Hypothalamus (tissue), 51 donors: ENCODE measurements around the gene CARMIL1.

Experiments used
- DNase-seq, 51 donors: peaks; one replicate each; lab custom pipeline; 2025; lab: John Stamatoyannopoulos, UW

Gene CARMIL1

DNA sequence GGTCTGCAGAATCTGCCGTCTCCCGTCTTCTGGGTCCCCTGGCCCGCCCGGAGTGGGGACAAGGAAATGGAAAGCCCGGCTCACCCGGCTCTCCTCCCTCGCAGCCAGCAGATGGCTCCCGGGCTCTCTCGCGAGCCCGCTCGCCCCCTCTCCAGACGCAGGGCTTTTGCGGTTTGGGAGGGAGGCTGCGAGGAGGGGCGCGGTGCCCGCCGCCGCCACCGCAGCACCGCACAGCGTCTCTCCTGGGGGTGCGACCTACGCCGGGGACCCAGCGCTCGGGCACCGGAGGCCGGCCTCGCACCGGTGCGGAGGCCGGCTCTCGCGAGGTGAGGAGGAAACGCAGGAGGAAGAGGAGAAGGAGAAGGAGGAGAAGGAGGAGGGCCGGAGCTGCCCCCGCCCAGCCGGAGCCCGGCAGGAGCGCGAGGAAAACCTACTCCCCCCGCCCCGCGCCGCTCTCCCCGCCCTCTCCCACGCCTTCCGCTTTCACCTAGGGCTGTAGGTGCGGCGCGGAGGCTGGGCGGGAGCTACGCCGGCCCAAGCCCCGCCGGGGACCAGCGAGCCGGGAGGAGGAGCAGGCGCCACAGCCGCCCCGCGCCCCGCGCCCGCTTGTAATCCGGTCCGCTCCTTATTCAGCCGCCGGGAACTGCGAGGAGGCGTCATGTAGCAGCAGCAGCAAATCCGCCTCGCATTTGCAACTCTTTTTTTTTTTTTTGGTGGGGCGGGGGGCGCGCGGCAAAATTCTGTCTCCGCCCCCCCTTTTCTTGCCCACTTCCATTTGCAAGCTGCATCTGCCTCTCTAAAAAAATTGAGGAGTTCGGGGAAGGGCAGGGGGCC, at the start of gene CARMIL1:
Gene CARMIL1 (plus strand): TSS at position 461 of the 834 bp plus-strand sequence. CDS start 422 bp downstream, outside the sequence.
- peak in 48 of 51 donors; percentile 17 to 84 (median 59) for DNase-seq

DNA sequence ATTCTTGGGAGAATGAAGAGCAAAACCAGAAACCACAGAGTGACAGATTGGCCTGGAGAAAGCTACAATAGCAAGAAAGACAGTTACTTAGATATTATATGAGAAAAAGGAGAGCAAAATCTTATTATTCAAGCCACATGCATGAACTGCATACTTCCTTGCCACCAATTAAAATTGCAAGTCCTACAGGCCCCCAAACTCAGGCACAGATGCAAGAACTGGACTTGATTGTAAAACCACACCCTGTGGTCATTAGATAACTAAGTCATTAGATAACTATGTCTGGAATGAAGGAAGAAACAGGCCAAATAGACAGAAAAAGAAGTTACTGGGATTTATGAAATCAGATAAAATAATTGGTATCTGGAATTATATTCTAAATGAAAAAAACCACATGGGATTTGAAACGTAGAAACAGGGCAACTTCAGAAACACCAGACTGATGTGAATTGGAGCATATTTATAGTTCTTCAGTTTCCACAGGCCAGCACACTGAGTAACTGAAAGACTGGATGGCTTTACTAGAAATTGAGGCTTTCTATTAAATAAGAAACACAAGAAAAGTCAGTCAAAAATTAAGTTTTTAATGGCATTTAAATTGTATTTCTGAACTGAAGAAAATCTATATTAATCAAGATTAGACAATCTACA, 49.4 kb upstream of the CARMIL1 start:
- no peak for DNase-seq

DNA sequence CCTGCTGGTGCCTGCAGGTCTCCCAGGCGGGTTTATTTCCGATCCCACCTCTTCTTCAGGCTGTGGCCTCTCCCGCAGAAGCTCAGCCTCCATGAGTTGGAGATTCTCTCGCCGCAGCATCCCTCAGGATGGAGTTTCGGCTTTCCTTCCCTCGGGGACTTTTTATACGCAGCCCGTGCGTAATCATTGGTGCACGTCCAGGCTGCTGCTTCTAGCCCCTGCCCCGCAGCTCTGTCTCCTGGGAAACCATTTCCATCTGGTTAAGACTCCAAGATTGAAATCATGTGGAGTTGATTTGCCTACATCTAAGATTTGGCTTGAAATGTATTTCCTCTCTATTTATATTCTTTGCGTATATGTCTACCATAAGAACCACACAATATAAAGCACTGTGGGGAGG, 46.7 kb upstream of the CARMIL1 start:
- DNase-seq = peak in 2 of 51 donors; percentile 5 to 39

DNA sequence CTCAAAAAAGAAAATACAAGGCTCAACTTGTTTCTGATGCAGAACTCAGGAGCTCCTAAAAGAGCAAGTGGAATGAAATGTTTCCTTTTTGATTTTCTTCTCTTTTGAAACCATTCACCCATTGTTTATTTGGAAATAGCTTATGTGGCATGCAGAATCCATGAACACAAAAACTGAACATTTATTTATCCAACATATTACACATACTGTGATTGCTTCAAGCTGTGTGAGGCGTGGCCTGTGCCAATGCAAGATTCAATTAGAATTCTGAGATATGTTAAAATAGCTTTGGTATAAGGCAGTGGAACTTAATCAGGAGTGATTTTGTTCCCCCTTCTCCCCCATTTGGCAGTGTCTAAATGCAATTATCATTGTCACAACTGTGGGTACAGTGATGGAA, 45.9 kb upstream of the CARMIL1 start:
- no peak for DNase-seq

DNA sequence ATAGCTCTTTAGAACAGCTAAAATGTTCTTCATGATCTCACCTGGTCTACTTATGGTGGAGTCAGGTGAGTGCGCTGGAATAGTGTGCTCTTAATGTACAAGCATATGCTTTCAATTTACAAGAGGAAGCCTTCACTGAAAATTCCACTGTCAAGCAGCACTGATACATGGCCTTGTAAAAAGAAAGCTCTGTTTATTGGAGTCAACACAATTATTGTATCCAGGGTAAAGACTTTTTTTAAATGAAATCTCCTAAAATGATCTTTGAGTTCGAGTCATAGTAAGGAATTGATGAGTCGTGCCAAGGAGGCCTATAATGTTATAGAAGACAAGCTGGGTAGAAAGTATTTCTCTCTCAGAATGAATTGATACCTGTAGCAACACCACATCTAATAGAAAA, 41.6 kb upstream of the CARMIL1 start:
- DNase-seq = no peak

DNA sequence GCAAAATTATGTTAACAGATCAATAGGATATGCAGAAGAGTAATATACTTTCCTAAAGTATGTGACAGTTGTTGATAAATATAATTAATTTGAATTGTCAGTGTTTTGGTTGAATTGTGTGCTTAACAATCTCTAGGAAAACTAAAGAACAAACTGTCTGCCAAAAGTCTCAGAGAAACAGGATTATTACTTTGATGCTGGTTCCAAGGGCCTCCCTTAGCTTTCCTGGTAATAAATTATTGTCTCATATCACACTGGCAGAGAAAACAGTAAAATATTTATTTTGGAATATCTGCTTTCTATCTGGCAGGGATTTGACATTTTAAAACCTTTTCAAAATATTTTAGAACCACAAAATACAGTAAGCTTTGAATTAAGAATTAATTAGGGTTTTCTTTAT, 40.1 kb upstream of the CARMIL1 start:
- DNase-seq = no peak

DNA sequence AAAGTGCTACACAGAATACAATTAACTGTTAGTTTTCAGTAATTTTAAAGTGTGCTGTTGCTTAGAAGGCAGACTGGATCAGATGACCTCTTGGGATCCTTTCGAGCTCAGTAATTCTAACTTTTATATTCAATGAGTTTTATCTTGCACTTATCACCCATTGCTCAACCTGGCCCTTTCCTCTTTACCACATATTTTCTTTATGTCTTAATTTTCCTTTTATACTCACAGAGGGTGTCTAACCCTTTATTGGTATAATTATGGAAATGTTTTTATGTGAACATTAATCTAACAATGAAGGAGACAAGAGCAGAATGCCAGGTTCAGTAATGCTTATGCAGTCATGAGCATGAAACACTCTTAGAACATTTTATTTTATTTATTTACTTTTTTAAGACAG, 39.7 kb upstream of the CARMIL1 start:
- no peak for DNase-seq

DNA sequence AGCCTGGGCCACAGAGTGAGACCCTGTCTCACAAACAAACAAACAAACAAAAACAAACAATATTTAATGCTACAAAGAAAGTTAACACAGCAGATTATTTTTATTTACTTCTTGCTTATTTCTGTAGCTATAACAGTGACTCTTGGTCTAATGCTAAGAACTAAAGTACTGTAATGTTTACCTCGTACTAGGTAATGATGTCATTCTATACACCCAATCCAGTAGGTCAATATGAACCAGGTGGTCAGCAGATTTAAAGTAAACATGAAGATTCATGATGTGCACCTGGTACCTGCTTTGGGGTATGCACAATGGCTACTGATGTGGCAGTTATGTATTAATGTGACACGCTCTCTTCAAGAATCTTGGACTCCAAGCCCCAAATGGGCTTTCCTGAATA, 36.6 kb upstream of the CARMIL1 start:
- DNase-seq = no peak

DNA sequence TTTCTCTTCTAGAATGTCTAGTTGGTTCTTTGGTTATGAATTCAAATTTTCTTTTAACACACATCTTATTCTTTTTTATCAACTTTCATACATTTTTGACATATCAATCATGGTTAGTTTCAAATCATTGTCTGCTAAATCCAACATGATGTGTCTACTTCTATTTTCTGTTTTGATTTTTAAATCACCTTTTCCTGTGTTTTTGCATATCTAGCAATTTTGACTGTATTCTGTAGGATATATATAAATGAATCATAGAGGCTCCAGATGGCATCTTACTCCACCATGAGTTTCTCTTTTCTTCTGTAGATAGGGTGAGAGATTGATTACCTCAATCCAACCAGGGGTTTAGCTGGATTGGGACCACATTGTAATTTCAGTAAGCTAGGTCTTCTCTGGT, 34.3 kb upstream of the CARMIL1 start:
- DNase-seq = no peak

DNA sequence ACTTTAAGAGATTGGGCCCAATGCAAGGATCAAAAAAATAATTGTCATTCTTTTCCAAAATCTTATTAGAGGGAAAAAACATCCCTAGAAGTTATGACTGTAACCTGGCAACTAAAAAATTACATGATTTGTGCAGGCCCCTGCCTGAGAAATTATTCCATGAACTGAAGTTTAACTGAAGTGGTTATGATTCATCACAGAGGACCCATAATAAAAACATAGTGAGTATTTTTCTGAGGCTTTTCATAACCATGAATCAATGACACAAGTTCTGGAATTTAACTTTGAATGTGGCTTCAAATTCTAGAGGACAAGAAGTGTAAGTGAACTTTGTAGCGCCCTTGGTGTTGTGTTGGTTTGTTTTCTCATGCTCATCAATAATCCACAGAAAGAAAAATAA, 31.1 kb upstream of the CARMIL1 start:
- DNase-seq = no peak

DNA sequence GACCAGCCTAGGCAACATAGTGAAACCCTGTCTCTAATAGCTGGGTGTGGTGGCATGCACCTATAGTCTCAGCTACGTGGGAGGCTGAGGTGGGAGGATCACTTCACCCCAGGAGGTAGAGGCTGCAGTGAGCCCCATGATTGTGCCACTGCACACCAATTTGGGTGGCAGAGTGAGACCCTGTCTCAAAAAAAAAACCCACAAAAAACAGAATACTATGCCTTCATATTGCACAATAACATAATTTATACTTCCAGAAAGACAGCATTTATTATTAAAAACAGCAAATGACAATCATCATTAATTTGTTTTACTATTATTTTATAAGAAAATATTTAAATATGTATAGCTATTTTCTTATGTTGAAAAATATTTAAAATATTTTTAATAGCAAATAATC, 30.0 kb upstream of the CARMIL1 start:
- no peak for DNase-seq

DNA sequence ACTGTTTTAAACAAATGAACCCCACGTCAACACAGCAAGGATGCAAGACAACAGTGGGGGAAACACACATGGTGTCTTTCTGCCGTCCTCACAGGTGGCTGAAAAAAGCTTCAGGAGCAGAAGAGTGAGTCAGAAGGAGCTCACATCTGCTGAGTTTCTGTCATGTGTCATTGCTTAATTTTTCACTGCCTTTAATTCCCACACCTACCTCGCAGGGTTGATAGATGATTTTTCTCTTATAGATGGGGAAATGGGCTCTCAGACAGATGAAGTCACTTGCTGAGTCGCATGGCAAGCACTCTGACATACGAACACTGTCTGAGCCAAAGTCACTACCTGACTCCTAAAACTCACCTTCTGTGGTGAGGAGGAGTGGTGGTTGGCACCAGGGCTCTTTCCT, 28.3 kb upstream of the CARMIL1 start:
- DNase-seq = no peak

DNA sequence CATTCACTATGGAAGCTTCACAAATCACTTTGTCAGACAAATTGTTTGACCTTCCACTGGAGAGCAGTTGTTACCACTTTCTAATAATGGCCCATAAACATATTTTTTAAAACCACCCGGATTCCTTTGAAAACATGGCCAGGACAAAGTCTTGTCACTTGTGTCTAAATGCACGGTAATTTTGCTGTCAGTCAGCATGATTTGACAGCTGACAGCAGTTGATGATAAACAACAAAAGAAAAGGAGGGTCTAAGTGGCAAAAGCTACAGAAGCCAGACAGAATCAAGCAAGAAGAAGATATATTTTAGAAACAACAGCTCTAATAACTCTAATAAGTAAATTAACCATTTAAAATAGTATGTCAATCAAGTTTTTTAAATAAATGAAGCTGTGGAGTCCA, 27.7 kb upstream of the CARMIL1 start:
- DNase-seq = no peak

DNA sequence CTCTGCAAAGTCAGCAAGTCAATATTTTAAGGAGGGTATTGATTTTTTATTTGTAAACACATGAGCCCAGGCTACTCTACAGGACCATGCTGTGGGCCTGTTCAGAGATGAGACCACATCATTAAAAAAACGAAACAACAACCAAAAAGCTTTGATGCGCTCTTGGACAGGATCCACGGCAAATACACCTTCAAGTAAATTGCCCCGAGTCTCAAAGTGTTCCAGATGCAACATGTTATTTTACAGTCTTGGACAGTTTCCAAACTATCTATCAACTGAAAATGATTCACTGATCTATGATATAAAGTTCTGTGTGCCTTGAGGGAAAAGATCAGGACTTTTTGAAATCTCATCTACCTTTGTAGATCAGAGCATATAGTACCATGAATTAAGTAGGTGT, 25.8 kb upstream of the CARMIL1 start:
- DNase-seq = no peak

DNA sequence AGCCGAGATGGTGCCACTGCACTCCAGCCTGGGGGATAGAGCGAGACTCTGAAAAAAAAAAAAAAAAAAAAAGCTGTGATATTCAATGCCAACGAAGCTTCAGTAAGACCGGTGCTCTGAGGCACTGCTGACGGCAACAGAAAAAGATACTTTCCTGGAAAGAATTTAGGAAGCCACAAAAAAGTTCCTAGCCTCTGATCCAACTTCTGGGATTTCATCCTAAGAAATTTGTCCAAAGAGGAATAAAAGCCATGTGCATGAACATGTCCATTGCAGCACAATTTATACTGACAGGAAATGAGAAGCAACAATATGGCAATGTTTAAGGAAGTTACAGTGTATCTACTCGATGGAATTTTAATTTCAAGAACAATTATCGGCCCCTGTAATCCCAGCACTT, 24.5 kb upstream of the CARMIL1 start:
- DNase-seq = no peak

DNA sequence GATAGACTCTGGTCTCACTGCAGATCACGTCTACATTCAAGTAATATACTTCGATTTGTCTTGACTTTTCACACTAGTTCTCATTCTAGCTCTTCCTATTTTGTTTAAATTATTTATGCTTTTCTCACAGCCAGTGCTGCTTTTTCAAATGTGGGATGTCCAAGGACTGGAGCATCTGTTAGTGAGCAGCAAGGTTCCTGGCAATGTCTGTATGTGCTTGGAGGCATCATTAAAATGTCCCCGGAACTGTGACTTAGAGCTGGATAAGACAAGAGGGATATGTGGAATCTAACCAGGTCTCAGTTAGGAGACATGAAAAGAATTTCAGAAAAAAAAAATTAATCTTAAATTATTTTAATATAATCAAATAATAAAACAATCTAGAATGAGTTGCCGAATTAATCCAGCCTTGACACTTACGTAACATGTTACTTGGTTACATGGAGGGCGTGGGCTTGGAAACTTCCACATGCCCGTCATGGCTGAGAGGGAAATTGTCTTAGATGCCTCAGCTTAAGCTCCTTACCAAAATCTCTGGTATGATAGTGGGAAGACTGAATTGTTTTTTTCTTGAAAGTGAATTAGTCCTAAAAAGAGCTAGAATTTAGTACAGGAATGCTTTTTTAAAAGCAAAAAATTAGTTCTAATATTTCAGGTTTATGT, 21.4 kb upstream of the CARMIL1 start:
- no peak for DNase-seq

DNA sequence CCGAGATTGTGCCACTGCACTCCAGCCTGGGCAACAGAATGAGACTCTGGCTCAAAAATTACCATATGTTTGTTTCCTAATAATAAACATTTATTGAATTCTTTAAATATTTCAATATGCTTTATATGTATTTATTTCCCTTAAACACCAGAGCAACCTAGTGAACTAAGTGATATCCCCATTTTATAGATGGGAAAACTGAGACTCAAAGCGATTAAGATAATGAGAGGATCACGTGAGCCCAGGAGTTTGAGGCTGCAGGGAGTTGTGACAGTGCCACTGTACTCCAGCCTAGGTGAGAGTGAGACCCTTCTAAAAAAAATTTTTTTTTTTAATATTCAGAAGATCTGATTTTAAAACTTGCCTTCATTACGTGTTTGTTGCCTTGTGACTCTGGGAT, 19.4 kb upstream of the CARMIL1 start:
- DNase-seq = no peak

DNA sequence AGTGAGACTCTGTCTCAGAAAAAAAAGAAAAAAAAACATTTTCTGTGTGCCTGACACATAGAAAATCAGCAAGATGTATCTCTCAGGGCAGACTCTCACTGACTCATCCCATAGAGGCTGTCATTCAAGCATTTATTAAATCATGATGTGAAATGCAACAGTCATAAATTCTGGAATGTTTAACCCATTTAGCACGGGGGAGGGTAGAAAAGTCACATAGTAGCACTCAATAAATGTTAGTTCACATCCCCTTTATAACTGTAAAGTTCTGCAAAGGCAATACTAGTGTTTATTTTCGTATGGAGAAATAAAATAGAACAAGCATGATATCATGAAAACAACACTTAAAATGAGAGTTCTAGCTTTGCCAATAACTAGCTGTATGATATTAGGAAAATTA, 15.5 kb upstream of the CARMIL1 start:
- DNase-seq = no peak

DNA sequence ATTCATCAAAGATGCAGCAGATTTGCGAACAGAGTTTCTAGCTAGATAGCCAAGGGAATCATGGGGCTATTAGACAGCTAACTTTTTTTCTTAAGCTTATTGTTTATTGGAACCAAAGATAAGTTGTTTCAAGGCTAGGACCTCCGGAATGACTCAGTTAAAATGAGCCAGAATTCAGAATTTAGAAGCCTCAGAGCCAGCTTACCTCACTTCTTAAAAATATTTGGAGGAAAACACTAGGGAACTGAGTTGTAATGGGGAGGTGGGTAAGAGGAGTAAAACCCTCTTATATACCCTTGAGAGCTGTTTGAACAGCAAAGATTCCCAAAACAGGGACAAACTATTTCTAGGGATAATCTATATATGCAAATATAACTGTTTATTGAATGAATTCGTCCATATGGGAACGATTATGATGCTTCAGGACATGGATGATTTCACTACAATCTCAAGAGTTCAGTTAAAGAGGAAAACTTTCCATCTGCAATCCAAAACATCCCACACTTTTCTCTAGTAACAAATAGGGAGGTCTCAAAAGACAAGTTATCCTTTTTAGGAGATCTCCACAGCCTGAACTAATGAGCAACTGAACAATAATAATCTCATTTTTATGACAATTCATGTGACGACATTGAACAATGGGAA, 12.6 kb upstream of the CARMIL1 start:
- no peak for DNase-seq

DNA sequence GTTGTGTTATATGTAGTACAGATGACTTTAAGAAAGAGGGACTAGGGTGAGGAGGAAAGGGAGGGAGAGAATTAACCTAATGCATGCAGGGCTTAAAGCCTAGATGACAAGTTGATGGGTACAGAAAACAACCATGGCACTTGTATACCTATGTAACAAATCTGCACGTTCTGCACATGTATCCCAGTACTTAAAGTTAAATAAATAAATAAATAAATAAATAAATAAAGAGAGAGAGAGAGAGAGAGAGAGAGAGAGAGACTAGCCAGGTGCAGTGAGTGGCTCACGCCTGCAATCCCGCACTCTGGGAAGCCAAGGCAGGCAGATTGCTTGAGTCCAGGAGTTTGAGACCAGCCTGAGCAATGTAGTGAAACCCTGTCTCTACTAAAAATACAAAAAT, 11.5 kb upstream of the CARMIL1 start:
- DNase-seq = no peak

DNA sequence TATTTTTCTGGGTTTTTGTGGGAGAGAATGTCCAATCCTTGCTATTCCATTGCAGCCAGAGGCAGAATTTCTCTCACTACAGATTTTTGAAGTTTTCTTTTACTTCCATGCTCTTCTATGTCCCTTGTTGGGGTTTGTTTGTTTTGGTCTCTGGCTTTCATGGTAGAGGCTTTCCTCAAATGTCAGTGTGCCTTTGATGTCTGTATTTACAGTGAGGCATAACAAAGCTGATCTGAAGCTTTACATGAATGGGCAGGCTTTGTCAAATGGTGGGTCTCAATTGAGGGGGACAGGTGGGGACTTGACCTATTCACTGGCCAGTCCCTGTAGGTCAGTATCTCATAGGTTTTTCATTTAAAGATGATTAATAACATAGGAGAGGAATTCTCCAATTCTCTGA, 8.6 kb upstream of the CARMIL1 start:
- no peak for DNase-seq
